Astrocyte of the spinal cord (primary cell): ENCODE results near the gene SCRT2.
A peak's percentile ranks its signal among the peaks of the same experiment; 100 is the strongest.

Experiments used
- DNase-seq: peaks from one replicate; pipeline ENCODE4 v3.0.0; 2011; ENCODE audit warnings: low read depth, low spot score
- H3K4me3 ChIP-seq: 2 replicates; pipeline ENCODE4 v1.5.1; 2011; ENCODE audit warnings: low read depth, mild to moderate bottlenecking, low read length, moderate library complexity
- CTCF ChIP-seq: IDR thresholded peaks from 2 replicates; pipeline ENCODE4 v1.5.1; 2012; ENCODE audit warnings: low read depth, mild to moderate bottlenecking, low read length, inconsistent platforms
- in situ Hi-C: cut with HindIII; loops from 2 replicates; pipeline ENCODE4 v1.10.0; 2017; ENCODE audit warnings: low sequenced_read_pairs

Gene SCRT2

GRCh38 chr20:675033-675452 lies 559 bp downstream of the SCRT2 start:
- no peak for DNase-seq
- in situ Hi-C loops = no loop called here
- H3K4me3 ChIP-seq = no peak overlapping the region
- TF ChIP-seq CTCF = no peak

- DNase-seq = no peak
- in situ Hi-C loops = no loop called here
- TF ChIP-seq CTCF = no peak
- H3K4me3 ChIP-seq = no peak overlapping the region
Observed at GRCh38 chr20:673603-674001, 2.0 kb downstream of the SCRT2 start.

- DNase-seq = no peak
- in situ Hi-C loops = no loop called here
- no peak overlapping the region for H3K4me3 ChIP-seq
- TF ChIP-seq CTCF = peak; percentile 21
Observed at GRCh38 chr20:672963-673602, 2.5 kb downstream of the SCRT2 start.

GRCh38 chr20:671252-672030 lies 4.2 kb downstream of the SCRT2 start:
- H3K4me3 ChIP-seq = no peak overlapping the region
- no peak for TF ChIP-seq CTCF
- in situ Hi-C loops = no loop called here

GRCh38 chr20:669573-669972 lies 6.0 kb downstream of the SCRT2 start:
- no peak for TF ChIP-seq CTCF
- in situ Hi-C loops = no loop called here
- H3K4me3 ChIP-seq = no peak overlapping the region
- DNase-seq = no peak

More at GRCh38 chr20:671252-672030, 4.2 kb downstream of the SCRT2 start:
- no peak for DNase-seq

- in situ Hi-C loops = no loop called here
- no peak for DNase-seq
- no peak for TF ChIP-seq CTCF
- H3K4me3 ChIP-seq = no peak overlapping the region
Observed at GRCh38 chr20:668638-669037, 7.0 kb downstream of the SCRT2 start.
